ENCODE data around the gene RPL13. TPM values are rescaled to one million over a fixed set of nuclear protein-coding genes. Genes with fewer than 3 reads are reported as not detected.

RPL13 gene
- total and polyA plus RNA-seq, 2 of the 13 experiments (the other 11 are each of a cell fraction or from before 2014, with no cell fraction given) = 2,988 to 4,411 TPM

GRCh38 chr16:89565256-89565505 lies 4.7 kb downstream of the RPL13 start (continued):
- TF ChIP-seq E2F1 (CRISPR knock-in tag; IDR thresholded peaks at IDR 0.05) (no peak), ZNF563 (CRISPR knock-in tag; IDR thresholded peaks at IDR 0.05) (0 out of 2 replicates have a peak, but pooled peaks have one; percentile 51), NPAS2 (CRISPR knock-in tag; IDR thresholded peaks at IDR 0.05; ENCODE audit: borderline replicate concordance) (no peak), ARID4A (CRISPR knock-in tag; IDR thresholded peaks at IDR 0.05; ENCODE audit: borderline replicate concordance) (0 out of 2 replicates have a peak, but pooled peaks have one; percentile 42), ZMAT3 (CRISPR knock-in tag; conservative IDR thresholded peaks at IDR 0.05) (peak; percentile 50; the same call in 1 of the 2 replicates), ZMAT5 (CRISPR knock-in tag; IDR thresholded peaks at IDR 0.05; ENCODE audit: borderline replicate concordance, low read depth) (no peak), ETS1 (CRISPR knock-in tag; IDR thresholded peaks at IDR 0.05) (no peak), ZNF609 (CRISPR knock-in tag; IDR thresholded peaks at IDR 0.05; ENCODE audit: borderline replicate concordance) (0 out of 2 replicates have a peak, but pooled peaks have one; percentile 13), ESRRA (CRISPR knock-in tag; IDR thresholded peaks at IDR 0.05; ENCODE audit: low read depth) (peak; percentile 52; the same call in 1 of the 2 replicates), ZNF256 (CRISPR knock-in tag; conservative IDR thresholded peaks at IDR 0.05) (no peak), LCORL (IDR thresholded peaks at IDR 0.05) (no peak), LCORL (CRISPR knock-in tag; IDR thresholded peaks at IDR 0.05) (peak; percentile 82)
